Duodenal mucosa (tissue), 2 donors: Measurements from ENCODE around the gene WDR33.
"Not testable (repeated sequence)": the region's sequence is repeated elsewhere in the genome, so short reads cannot be mapped to it uniquely, and the experiment has no call there.

Experiments used
- H3K27ac ChIP-seq: one replicate; pipeline ENCODE4 v1.7.0; 2013; ENCODE audit warnings: low read depth, low read length
- H3K27me3 ChIP-seq, 2 donors: one replicate each; pipeline ENCODE4 v1.7.0; 2013; ENCODE audit warnings: low read length in 2 of 2, control low read depth in 1 of 2; ENCODE audit not compliant: insufficient read depth in 2 of 2, control insufficient read depth in 1 of 2
- H3K36me3 ChIP-seq, 2 donors: one replicate each; pipeline ENCODE4 v1.7.0; 2013; ENCODE audit warnings: low read length in 2 of 2, control low read depth in 1 of 2; ENCODE audit not compliant: insufficient read depth in 2 of 2, control insufficient read depth in 1 of 2
- H3K4me1 ChIP-seq, 2 donors: one replicate each; pipeline ENCODE4 v1.7.0; 2013; ENCODE audit warnings: low read length in 2 of 2, control low read depth in 1 of 2; ENCODE audit not compliant: insufficient read depth in 2 of 2, control insufficient read depth in 1 of 2
- H3K4me3 ChIP-seq, 2 donors: one replicate each; pipeline ENCODE4 v1.7.0; 2013; ENCODE audit warnings: low read length in 2 of 2, low read depth in 1 of 2
- H3K9ac ChIP-seq, 2 donors: one replicate each; pipeline ENCODE4 v1.7.0; 2013; ENCODE audit warnings: low read length in 2 of 2, low read depth in 1 of 2
- H3K9me3 ChIP-seq, 2 donors: one replicate each; pipeline ENCODE4 v1.7.0; 2013; ENCODE audit warnings: low read length in 2 of 2, control low read depth in 1 of 2; ENCODE audit not compliant: control insufficient read depth in 1 of 2

The WDR33 gene

DNA sequence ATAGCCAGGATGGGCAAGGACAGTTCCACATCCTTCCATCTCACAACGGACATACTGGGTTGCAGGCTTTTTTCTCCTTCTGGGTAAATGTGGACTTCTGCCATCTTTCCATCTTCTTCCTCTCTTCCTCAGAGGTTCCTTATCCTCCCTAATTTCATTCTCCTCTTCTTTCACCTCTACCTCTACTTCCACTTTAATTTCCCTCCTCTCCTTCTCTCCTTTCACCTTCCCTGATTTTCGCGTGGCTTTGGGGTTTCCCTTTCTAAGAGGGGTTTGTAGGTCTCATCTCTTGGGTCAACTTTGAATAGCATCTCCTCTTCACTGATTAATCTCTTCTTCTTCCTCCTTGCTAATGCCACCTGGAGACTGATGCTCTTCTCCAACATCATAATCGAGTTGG, 29.9 kb upstream of the WDR33 start:
- Histone ChIP-seq H3K4me1 (no peaks in the 10 kb centered on the region), H3K27ac (no peak overlapping the region), H3K9ac (no peak overlapping the region), H3K4me3 (no peak overlapping the region), H3K9me3 (no peaks in the 10 kb centered on the region), H3K36me3 (peaks cover 4 to 6% of the 10 kb centered on the region in 2 donors), H3K27me3 (no peaks in the 10 kb centered on the region)

DNA sequence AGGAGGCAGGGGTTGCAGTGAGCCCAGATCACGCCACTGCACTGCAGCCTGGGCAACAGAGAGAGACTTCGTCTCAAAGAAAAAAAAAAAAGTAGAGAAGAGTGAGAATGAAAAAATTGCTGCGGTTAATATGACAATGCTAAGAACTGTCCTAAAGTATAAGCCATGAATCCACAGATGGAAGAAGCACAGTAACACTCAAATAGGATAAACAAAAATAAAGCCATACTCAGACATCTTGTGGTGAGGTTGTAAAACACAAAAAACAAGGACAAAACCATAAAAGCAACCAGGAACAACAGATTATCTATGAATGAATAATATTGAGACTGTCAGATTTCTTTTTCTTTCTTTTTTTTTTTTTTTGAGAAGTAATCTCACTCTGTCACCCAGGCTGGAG, 24.0 kb upstream of the WDR33 start:
- Histone ChIP-seq H3K4me1 (peaks cover 5 to 7% of the 10 kb centered on the region in 2 donors), H3K9me3 (no peaks in the 10 kb centered on the region), H3K4me3 (no peak overlapping the region), H3K9ac (no peak overlapping the region), H3K27ac (no peak overlapping the region), H3K27me3 (no peaks in the 10 kb centered on the region), H3K36me3 (no peaks in the 10 kb centered on the region)

DNA sequence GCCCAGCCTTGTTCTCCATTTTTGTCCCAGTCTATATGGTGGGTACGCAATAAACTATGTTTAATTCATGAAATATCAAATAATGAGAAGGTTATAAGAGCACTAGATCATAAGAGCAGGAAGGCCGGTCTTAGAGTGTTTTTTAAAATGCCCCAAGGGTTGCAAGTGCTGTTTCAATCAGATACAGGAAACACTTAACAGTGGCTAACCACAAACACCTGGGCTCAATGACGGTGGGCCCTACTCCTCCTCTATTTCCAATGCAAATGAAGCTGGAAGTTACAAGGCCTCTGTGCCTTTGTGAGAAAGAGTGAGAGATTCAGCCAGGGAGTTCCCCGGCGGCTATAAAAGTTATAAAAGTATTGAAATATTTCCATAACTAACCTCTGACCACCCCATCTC, 18.9 kb upstream of the WDR33 start:
- H3K9ac ChIP-seq = no peak overlapping the region
- no peak overlapping the region for H3K4me3 ChIP-seq
- H3K4me1 ChIP-seq = peaks cover 10 to 13% of the 10 kb centered on the region in 2 donors
- no peaks in the 10 kb centered on the region for H3K36me3 ChIP-seq
- H3K27ac ChIP-seq = no peak overlapping the region
- H3K9me3 ChIP-seq = no peaks in the 10 kb centered on the region
- H3K27me3 ChIP-seq = no peaks in the 10 kb centered on the region

DNA sequence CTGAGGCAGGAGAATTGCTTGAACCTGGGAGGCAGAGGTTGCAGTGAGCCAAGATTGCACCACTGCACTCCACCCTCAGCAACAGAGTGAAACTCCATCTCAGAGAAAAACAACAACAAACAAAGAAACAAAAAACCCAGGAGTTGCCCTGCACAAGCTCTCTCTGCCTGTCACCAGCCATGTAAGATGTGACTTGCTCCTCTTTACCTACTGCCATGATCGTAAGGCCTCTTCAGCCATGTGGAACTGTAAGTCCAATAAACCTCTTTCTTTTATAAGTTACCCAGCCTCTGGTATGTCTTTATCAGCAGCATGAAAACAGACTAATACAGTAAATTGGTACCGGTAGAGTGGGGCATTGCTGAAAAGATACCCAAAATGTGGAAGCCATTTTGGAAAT, 15.7 kb upstream of the WDR33 start:
- not testable (repeated sequence) for H3K36me3 ChIP-seq, H3K27me3 ChIP-seq, H3K4me3 ChIP-seq, H3K27ac ChIP-seq, H3K9ac ChIP-seq, H3K9me3 ChIP-seq
- H3K4me1 ChIP-seq = peaks cover 10 to 12% of the 10 kb centered on the region in 2 donors

DNA sequence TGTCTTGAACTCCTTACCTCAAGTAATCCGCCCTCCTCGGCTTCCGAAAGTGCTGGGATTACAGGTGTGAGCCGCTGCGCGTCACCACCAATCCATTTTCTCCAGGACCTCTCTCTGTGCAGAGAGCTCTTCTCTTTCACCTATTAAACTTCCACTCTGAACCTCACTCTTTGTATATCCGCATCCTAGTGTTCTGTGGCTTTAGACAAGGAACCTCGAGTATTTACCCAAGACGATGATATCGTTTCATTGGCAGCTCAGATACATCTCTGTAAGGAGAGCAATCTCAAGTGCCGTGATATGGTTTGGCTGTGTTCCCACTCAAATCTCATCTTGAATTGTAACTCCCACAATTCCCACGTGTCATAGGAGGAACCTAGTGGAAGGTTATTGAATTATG, 15.1 kb upstream of the WDR33 start:
- peaks cover 0 to 6% of the 10 kb centered on the region in 2 donors for H3K9me3 ChIP-seq
- H3K27ac ChIP-seq = no peak overlapping the region
- H3K4me3 ChIP-seq = no peak overlapping the region
- no peak overlapping the region for H3K9ac ChIP-seq
- H3K27me3 ChIP-seq = no peaks in the 10 kb centered on the region
- H3K4me1 ChIP-seq = peaks cover 6 to 7% of the 10 kb centered on the region in 2 donors
- H3K36me3 ChIP-seq = no peaks in the 10 kb centered on the region

DNA sequence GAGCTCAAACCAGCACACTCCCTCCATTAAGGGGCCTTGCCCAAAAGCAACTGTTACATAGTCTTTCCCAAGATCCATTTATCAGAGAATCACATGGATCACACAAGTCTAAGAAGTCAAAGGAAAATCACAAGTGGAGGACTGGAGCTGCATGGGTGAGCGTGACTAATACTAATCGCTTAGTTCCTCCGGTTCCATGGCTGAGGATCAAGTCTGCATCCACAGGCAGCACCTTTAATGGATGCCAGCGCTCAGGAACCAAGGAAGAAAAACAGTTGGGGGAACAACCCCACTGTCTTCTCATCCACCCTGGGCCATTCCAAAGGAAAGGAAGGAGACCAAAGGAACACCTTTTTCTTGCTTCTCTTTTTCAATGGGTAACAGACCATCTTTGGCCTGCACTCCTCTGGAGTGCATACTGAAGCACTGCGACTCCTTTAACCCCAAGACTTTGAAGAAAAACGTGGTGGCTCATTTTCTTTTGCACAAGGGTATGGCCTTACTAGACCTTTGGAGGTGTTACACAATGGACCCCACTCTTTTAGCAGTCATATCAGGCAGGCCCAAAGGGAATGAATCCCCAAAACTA, 9.2 kb upstream of the WDR33 start:
- Histone ChIP-seq H3K9me3 (peaks cover 19 to 21% of the 10 kb centered on the region in 2 donors), H3K27ac (no peak overlapping the region), H3K4me1 (no peaks in the 10 kb centered on the region), H3K36me3 (no peaks in the 10 kb centered on the region), H3K9ac (no peak overlapping the region), H3K27me3 (no peaks in the 10 kb centered on the region), H3K4me3 (no peak overlapping the region)

DNA sequence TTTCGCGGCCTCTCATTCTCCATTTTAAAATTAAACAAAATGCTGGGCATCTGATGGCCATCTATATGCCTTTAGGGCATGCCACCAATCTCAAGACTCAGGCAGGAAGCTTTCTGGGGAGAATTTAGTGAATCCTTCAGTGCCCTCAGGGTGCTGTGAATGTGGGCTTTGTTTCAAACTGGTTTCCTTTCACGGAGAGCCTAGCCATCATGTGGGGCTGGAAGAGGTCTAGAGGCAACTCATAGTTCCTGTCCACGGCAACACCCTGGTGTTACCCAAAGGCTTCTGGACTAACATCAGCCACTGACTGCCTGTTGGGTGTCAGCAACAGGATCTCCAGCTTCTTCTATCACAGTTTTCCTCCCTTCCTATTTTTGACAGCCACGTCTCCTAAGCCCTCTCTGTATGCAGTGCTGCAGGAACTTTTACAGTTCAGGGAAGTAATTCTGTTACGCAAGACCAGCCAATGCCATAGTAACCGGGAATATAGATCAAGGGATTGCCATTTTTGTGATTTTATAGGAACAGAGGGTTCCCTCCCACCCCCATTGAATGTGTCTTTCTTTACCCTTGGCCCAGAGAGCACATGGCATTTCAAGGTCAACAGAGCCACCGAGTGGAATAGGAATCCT, 7.9 kb upstream of the WDR33 start:
- Histone ChIP-seq H3K27ac (no peak overlapping the region), H3K9ac (no peak overlapping the region), H3K4me3 (no peak overlapping the region), H3K27me3 (no peaks in the 10 kb centered on the region), H3K36me3 (no peaks in the 10 kb centered on the region), H3K9me3 (peaks cover 19 to 21% of the 10 kb centered on the region in 2 donors), H3K4me1 (no peaks in the 10 kb centered on the region)

DNA sequence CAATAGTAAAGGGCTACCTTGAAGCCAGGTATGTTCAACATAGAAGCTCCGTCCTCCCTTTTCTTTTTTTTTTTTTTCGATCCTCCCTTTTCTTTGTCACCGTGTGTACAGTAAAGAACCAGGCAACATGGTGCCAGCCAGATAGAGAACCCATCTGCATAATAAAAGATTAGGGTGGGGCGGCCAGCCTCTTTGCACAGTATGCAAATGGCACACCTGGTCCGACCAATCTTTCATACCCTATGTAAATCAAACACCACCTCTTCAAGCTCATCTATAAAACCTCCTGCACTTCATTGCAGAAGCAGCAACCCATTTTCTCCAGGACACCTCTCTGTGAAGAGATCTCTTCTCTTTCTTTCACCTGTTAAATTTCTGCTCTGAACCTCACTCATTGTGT, 7.3 kb upstream of the WDR33 start:
- no peak overlapping the region for H3K27ac ChIP-seq
- H3K4me3 ChIP-seq = no peak overlapping the region
- H3K27me3 ChIP-seq = no peaks in the 10 kb centered on the region
- H3K36me3 ChIP-seq = no peaks in the 10 kb centered on the region
- H3K9me3 ChIP-seq = peaks cover 19 to 21% of the 10 kb centered on the region in 2 donors
- no peaks in the 10 kb centered on the region for H3K4me1 ChIP-seq
- no peak overlapping the region for H3K9ac ChIP-seq

DNA sequence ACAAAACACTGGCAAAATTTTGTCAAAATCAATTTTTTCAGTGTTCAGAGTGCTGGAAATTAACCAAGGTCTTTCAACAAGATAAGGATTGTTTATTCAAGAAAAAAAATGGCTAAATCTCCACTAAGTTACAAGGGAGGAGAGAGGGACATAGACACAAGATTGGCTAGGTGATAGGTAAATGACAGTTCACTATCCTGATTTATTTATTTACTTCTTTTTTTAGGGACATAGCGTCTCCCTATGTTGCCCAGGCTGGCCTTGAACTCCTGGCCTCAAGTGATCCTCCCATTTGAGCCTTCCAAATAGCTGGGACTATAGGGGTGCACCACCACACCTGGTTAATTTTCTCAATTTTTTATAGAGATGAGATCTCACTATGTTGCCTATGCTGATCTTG, 3.7 kb upstream of the WDR33 start:
- H3K36me3 ChIP-seq = no peaks in the 10 kb centered on the region
- no peak overlapping the region for H3K9ac ChIP-seq
- H3K27ac ChIP-seq = no peak overlapping the region
- H3K4me1 ChIP-seq = peaks cover 6 to 10% of the 10 kb centered on the region in 2 donors
- peaks cover 4 to 6% of the 10 kb centered on the region in 2 donors for H3K9me3 ChIP-seq
- no peaks in the 10 kb centered on the region for H3K27me3 ChIP-seq
- no peak overlapping the region for H3K4me3 ChIP-seq

DNA sequence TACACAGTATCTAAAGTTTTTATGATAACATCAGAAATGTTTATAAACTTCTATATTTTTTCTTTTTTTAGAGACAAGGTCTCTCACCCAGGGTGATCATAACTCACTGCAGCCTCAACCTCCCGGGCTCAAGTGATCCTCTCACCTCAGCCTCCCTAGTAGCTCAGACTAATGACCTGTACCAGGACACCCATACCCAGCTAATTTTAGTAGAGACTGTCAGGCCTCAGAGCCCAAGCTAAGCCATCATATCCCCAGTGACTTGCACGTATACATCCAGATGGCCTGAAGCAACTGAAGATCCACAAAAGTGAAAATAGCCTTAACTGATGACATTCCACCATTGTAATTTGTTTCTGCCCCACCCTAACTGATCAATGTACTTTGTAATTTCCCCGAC, 1.5 kb upstream of the WDR33 start:
- not testable (repeated sequence) for H3K27me3 ChIP-seq, H3K27ac ChIP-seq, H3K4me3 ChIP-seq, H3K9ac ChIP-seq, H3K9me3 ChIP-seq, H3K36me3 ChIP-seq
- H3K4me1 ChIP-seq = peaks cover 16 to 20% of the 10 kb centered on the region in 2 donors
